Measurements from ENCODE around the gene FAM114A2. TPM values are rescaled to one million over a fixed set of nuclear protein-coding genes. Genes with fewer than 3 reads are reported as not detected.

FAM114A2 gene
- total and polyA plus RNA-seq, 3 donors from 2014 or later, result 36.1 to 82.1 (median 45.5) TPM

DNA sequence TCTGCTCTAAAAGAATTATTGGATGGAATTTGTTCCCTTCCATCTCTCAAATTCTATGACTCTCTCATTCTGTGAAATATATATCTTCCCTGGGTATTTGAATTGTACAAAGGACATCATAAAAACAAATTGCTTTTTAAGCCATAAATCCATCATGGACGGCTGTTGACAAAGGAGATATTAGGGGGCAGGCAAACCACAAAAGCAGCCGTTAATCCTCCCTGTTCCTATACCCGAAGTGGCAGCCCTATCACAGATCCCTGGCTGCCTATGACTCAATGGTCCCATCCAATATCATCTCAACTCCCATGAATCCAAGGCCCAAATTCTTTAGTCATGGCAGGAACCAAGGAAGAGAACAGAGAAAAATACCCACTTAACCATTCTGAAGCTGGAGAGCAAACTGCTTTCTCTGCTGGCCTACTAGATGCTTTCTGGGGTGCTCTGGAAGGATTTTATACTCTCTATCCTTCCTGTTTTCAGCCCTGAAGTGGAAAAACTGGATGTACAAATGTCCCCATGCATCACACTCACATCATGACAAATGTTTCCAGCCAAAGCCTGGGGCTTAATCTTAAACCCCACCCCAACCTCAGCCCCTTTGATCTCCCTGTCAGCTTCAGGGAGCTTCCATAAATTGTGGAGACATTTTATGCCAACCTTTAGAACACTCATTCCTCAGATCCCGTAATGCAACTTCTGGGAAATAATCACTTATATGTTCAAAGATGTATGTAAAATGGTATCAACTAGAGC is 59.5 kb downstream of the FAM114A2 start:
- no peak for DNase-seq
- H3K9me3 ChIP-seq, result no peaks in the 10 kb centered on the region
- H3K27ac ChIP-seq, result no peak overlapping the region
- H3K4me3 ChIP-seq, result no peak overlapping the region
- H3K4me1 ChIP-seq, result no peaks in the 10 kb centered on the region
- TF ChIP-seq, protein P1, sequence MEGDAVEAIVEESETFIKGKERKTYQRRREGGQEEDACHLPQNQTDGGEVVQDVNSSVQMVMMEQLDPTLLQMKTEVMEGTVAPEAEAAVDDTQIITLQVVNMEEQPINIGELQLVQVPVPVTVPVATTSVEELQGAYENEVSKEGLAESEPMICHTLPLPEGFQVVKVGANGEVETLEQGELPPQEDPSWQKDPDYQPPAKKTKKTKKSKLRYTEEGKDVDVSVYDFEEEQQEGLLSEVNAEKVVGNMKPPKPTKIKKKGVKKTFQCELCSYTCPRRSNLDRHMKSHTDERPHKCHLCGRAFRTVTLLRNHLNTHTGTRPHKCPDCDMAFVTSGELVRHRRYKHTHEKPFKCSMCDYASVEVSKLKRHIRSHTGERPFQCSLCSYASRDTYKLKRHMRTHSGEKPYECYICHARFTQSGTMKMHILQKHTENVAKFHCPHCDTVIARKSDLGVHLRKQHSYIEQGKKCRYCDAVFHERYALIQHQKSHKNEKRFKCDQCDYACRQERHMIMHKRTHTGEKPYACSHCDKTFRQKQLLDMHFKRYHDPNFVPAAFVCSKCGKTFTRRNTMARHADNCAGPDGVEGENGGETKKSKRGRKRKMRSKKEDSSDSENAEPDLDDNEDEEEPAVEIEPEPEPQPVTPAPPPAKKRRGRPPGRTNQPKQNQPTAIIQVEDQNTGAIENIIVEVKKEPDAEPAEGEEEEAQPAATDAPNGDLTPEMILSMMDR (IDR thresholded peaks at IDR 0.05), result no peak
- no peak for TF ChIP-seq POLR2A (IDR thresholded peaks at IDR 0.05)
- intact Hi-C loops (cut with DNase I; ENCODE audit: low total_unique reads), result loop anchor here (10.0 kb wide), 1 partner anchor 206 kb away; no protein-coding TSS in a partner anchor
- H3K36me3 ChIP-seq (ENCODE audit: low read depth, missing control alignments), result no peaks in the 10 kb centered on the region
- 72 to 78% methylated on average over 4 of the region's 4 CpGs for WGBS, 2 donors
- H3K27me3 ChIP-seq, result no peaks in the 10 kb centered on the region

DNA sequence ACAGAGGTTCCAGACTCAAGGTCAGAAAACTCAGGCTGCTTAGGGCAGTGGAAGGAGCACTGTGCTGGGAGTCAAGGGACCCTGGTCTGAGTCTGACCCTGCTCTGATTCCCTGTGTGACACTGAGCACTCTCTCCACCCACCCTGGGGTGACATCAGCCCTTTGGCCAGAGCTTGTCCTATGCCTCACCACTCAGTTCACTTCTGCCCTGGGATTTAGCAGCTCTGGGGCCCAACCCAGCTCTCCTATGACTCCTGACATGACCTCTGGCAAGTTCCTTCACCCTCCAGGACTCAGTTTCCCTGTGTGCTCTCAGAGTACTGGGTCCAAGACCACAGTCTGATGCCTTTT is 63.9 kb downstream of the FAM114A2 start:
- TF ChIP-seq, protein P1 (IDR thresholded peaks at IDR 0.05), result no peak
- no peak for TF ChIP-seq POLR2A (IDR thresholded peaks at IDR 0.05)
- no peaks in the 10 kb centered on the region for H3K36me3 ChIP-seq (ENCODE audit: low read depth, missing control alignments)
- H3K9me3 ChIP-seq, result no peaks in the 10 kb centered on the region
- intact Hi-C loops (cut with DNase I; ENCODE audit: low total_unique reads), result loop anchor here (10.0 kb wide), 1 partner anchor 210 kb away; no protein-coding TSS in a partner anchor
- H3K4me1 ChIP-seq, result no peaks in the 10 kb centered on the region
- H3K27ac ChIP-seq, result no peak overlapping the region
- no peak overlapping the region for H3K4me3 ChIP-seq
- H3K27me3 ChIP-seq, result no peaks in the 10 kb centered on the region
- no peak for DNase-seq

DNA sequence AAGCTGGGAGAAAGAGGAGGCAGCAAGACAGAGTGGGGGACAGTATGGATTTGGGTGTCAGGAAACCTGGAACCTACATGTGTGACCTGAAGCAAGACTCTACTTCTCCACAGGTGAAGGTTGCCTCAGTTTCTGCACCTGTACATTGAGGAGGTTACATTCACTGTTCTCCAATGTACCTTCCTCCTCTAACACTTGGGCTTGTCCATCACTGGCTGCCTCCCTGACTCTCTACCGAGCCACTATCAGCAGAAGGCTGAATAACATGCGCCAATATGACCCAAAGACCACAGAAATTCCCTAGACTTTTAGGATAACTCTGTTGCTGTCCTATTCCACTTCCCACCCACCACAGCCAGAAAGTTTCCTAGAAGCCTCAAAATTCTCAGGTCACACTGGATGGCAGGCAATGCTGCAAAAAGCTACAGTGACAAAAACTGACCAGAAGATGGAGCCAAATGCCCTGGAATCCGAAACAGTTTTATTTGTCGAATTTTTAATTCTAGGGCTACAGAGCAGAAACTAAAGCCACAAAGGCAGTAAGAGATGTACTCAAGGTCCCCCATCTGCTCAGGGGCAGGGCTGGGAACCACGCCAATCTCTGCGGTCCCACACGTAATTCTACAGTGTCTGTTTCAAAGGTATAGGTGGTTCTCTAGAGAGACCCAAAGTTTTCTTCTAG is 64.4 kb downstream of the FAM114A2 start:
- H3K4me3 ChIP-seq, result no peak overlapping the region
- WGBS, 2 donors, result 31 to 34% methylated on average over 7 of the region's 7 CpGs
- intact Hi-C loops (cut with DNase I; ENCODE audit: low total_unique reads), result loop anchor here (10.0 kb wide), 1 partner anchor 211 kb away; no protein-coding TSS in a partner anchor
- no peaks in the 10 kb centered on the region for H3K36me3 ChIP-seq (ENCODE audit: low read depth, missing control alignments)
- H3K4me1 ChIP-seq, result no peaks in the 10 kb centered on the region
- no peak overlapping the region for H3K27ac ChIP-seq
- TF ChIP-seq, protein P1 (IDR thresholded peaks at IDR 0.05), result peak; percentile 53 to 80 (median 59)
- no peak for TF ChIP-seq POLR2A (IDR thresholded peaks at IDR 0.05)
- DNase-seq, result peak; percentile 25
- no peaks in the 10 kb centered on the region for H3K27me3 ChIP-seq
- no peaks in the 10 kb centered on the region for H3K9me3 ChIP-seq

DNA sequence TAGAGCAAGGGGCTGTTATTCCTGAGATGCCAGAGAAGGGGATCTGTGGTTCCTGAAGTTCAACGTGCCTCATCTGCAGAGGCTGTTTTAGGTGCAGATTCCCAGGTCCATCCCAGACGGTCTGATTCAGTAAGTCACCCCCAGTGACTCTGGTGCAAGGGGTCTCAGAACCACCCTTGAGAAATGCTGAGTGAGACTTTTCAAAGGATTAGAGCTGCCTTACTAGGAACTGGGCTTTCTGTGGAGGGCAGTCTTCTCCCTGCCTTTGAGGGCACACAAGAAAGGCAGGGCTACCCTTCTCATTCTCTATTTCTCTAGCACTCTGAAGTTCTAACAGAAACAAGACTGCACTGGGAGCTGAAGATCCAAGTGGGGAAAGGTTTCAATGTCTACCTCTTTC is 66.5 kb downstream of the FAM114A2 start:
- no peak overlapping the region for H3K4me3 ChIP-seq
- TF ChIP-seq, protein P1 (IDR thresholded peaks at IDR 0.05), result no peak
- no peak for TF ChIP-seq POLR2A (IDR thresholded peaks at IDR 0.05)

More for the DNA sequence above, 66.5 kb downstream of the FAM114A2 start:
- no peak overlapping the region for H3K27ac ChIP-seq
- no peaks in the 10 kb centered on the region for H3K36me3 ChIP-seq (ENCODE audit: low read depth, missing control alignments)
- intact Hi-C loops (cut with DNase I; ENCODE audit: low total_unique reads), result loop anchor here (10.0 kb wide), 1 partner anchor 213 kb away; no protein-coding TSS in a partner anchor
- H3K27me3 ChIP-seq, result no peaks in the 10 kb centered on the region
- no peaks in the 10 kb centered on the region for H3K9me3 ChIP-seq
- 73 to 82% methylated on average over 2 of the region's 2 CpGs for WGBS, 2 donors
- no peaks in the 10 kb centered on the region for H3K4me1 ChIP-seq
- no peak for DNase-seq
